A549 (cell line): ENCODE measurements around the gene JAG2. TPM values are rescaled to one million over a fixed set of nuclear protein-coding genes. Genes with fewer than 3 reads are reported as not detected.

Experiments
- ATAC-seq, 2 experiments: fragments of 200-7000 bp in 1 of 2; fragments of >200 bp in 1 of 2; cut with Nextera tagmentation in 1 of 2; cut with Tn5 transposase in 1 of 2; 3 replicates each; pipeline versions ENCODE4 v1.8.0 to v1.9.1; 2018 to 2020; ENCODE audit warnings: mild to moderate bottlenecking in 1 of 2, moderate library complexity in 1 of 2
- CTCF ChIA-PET: fragments of 300-600 bp; sonication (Branson Sonifier 250); formaldehyde crosslinking; extraction: SDS; loops from one replicate; lab custom pipeline; 2021; ENCODE audit warnings: antibody characterized with exemption, inconsistent platforms; lab: Yijun Ruan, JAX
- POLR2A ChIA-PET: fragments of 350-600 bp; formaldehyde crosslinking; extraction: SDS; loops from one replicate; lab custom pipeline; 2021; ENCODE audit warnings: antibody characterized with exemption, inconsistent platforms; lab: Yijun Ruan, JAX
- DNase-seq, 2 experiments: peaks; one replicate each; pipeline versions ENCODE4 v3.0.0 to v3.0.0-alpha.2; 2011 to 2016; ENCODE audit warnings: low read depth in 1 of 2, low spot score in 1 of 2
- FAIRE-seq: peaks from 2 replicates; lab custom pipeline; 2011; peaks lifted over from hg19 to GRCh38; lab: Jason Lieb, UNC
- H3K27ac ChIP-seq, 2 experiments: fragments of >200 bp; sonication (Bioruptor Twin); formaldehyde crosslinking; 3 replicates each; pipeline ENCODE4 v1.5.1; 2016 to 2017
- H3K4me1 ChIP-seq: fragments of >200 bp; sonication (Bioruptor Twin); formaldehyde crosslinking; 3 replicates; pipeline ENCODE4 v1.6.1; 2016
- H3K4me2 ChIP-seq: fragments of >200 bp; sonication (Bioruptor Twin); formaldehyde crosslinking; 3 replicates; pipeline ENCODE4 v1.6.1; 2016
- H3K4me3 ChIP-seq: fragments of >200 bp; sonication (Bioruptor Twin); formaldehyde crosslinking; 3 replicates; pipeline ENCODE4 v1.5.1; 2016
- H3K9me3 ChIP-seq: fragments of >200 bp; sonication (Bioruptor Twin); formaldehyde crosslinking; 3 replicates; pipeline ENCODE4 v1.6.1; 2016
- EP300 ChIP-seq, 2 experiments: fragments of >200 bp; sonication (Bioruptor Twin); formaldehyde crosslinking; IDR thresholded peaks; 2 replicates in 1 of 2; 3 replicates in 1 of 2; pipeline ENCODE4 v1.6.1; 2016 to 2017
- HDAC2 ChIP-seq: fragments of 200-600 bp; sonication (generic); IDR thresholded peaks from 2 replicates; pipeline ENCODE4 v1.6.1; 2016
- JUNB ChIP-seq: fragments of >200 bp; sonication (Bioruptor Twin); formaldehyde crosslinking; IDR thresholded peaks from 2 replicates; pipeline ENCODE4 v1.6.1; 2016
- KDM1A ChIP-seq: fragments of 200-600 bp; sonication (generic); IDR thresholded peaks from 2 replicates; pipeline ENCODE4 v1.6.1; 2016; ENCODE audit warnings: low read depth, mild to moderate bottlenecking
- MAX ChIP-seq: IDR thresholded peaks from 2 replicates; pipeline ENCODE4 v1.6.1; 2012
- PBX3 ChIP-seq: IDR thresholded peaks from 2 replicates; pipeline ENCODE4 v1.6.1; 2012
- PHF8 ChIP-seq: fragments of 200-600 bp; sonication (generic); IDR thresholded peaks from 2 replicates; pipeline ENCODE4 v1.6.1; 2016; ENCODE audit warnings: low read depth, mild to moderate bottlenecking, antibody characterized with exemption, moderate library complexity, borderline replicate concordance
- POLR2A ChIP-seq: IDR thresholded peaks from 2 replicates; pipeline ENCODE4 v1.6.1; 2012; ENCODE audit warnings: mild to moderate bottlenecking, low read length
- RCOR1 ChIP-seq: fragments of 150-350 bp; IDR thresholded peaks from 2 replicates; pipeline ENCODE4 v1.6.1; 2014; ENCODE audit warnings: antibody characterized with exemption, low read length, low read depth
- REST ChIP-seq: fragments of 200-600 bp; sonication (generic); IDR thresholded peaks from 2 replicates; pipeline ENCODE4 v1.6.1; 2016; ENCODE audit warnings: antibody characterized with exemption, mild to moderate bottlenecking, moderate library complexity
- RFX5 ChIP-seq: fragments of 450-650 bp; IDR thresholded peaks from 2 replicates; pipeline ENCODE4 v1.7.1; 2014; ENCODE audit warnings: antibody characterized with exemption, mild to moderate bottlenecking, moderate library complexity
- SREBF2 ChIP-seq: fragments of 450-650 bp; IDR thresholded peaks from 2 replicates; pipeline ENCODE4 v1.6.1; 2014; ENCODE audit warnings: mild to moderate bottlenecking, moderate library complexity
- TP53 ChIP-seq: fragments of 250-450 bp; sonication (Bioruptor Pico); IDR thresholded peaks from 2 replicates; pipeline ENCODE4 v1.5.0; 2021; ENCODE audit warnings: mild to moderate bottlenecking, moderate library complexity
- ZFP36 ChIP-seq: fragments of 450-650 bp; IDR thresholded peaks from 2 replicates; pipeline ENCODE4 v1.6.1; 2014; ENCODE audit warnings: borderline replicate concordance; ENCODE audit not compliant: partially characterized antibody
- WGBS: methylation state at CpG from one replicate; pipeline ENCODE4 v1.1.6; 2017; ENCODE audit errors: missing lambda C conversion rate; 5-methylcytosine and 5-hydroxymethylcytosine counted together
- polyA plus RNA-seq, 4 experiments: library from polyadenylated mRNA; depleted of rRNA in 3 of 4; stranded (reverse); fragments of >200 nt; fragmentation: RNase III in 1 of 4; extraction: RNeasy Plus Mini Kit Qiagen cat#74134 plus additional on column Dnase treatment in 1 of 4; gene quantifications; 2 replicates in 3 of 4; 3 replicates in 1 of 4; pipeline ENCODE4 v1.2.3, GENCODE V29; 2011 to 2017

Gene JAG2
- polyA plus RNA-seq, 2 of the 4 experiments (the other 2 are of a cell fraction): 5.9 to 20.4 TPM

- TF ChIP-seq REST: no peak
- TF ChIP-seq, all 56 proteins: peak for 2
These were observed 19.5 kb upstream of the JAG2 start (continued) for GRCh38 chr14:105187935-105188524.

GRCh38 chr14:105187116-105187515 lies 18.5 kb upstream of the JAG2 start:
- peak in 1 of 2 experiments; percentile 24; a peak in 1 of 6 replicates for ATAC-seq
- FAIRE-seq: no peak
- CTCF ChIA-PET: interaction anchor here (1.7 kb wide), 1 partner anchor 17 kb away, joined by 5 read pairs; no protein-coding TSS in a partner anchor
- DNase-seq: no peak
- TF ChIP-seq KDM1A (no peak), MAX (no peak)
- TF ChIP-seq, all 56 proteins: peak for 0
- Histone ChIP-seq H3K4me2 (no peak overlapping the region), H3K27ac (no peak overlapping the region), H3K4me1 (no peaks in the 10 kb centered on the region), H3K9me3 (peaks cover 14% of the 10 kb centered on the region), H3K4me3 (no peak overlapping the region)
- POLR2A ChIA-PET: no interaction called here
- WGBS: 28% methylated on average over 3 of the region's 4 CpGs

GRCh38 chr14:105185973-105186372 lies 17.4 kb upstream of the JAG2 start:
- Histone ChIP-seq H3K4me3 (no peak overlapping the region), H3K27ac (no peak overlapping the region), H3K4me1 (peaks cover 5% of the 10 kb centered on the region; the same call in 1 of the 3 replicates), H3K4me2 (no peak overlapping the region), H3K9me3 (peaks cover 14% of the 10 kb centered on the region)
- no peak for DNase-seq
- WGBS: 26% methylated on average over 2 of the region's 4 CpGs
- FAIRE-seq: no peak
- POLR2A ChIA-PET: no interaction called here
- TF ChIP-seq HDAC2: no peak
- no peak for TF ChIP-seq REST
- no peak for TF ChIP-seq TP53
- TF ChIP-seq KDM1A: no peak
- no peak for TF ChIP-seq EP300 (IDR thresholded peaks at IDR 0.05)
- no peak for TF ChIP-seq PBX3
- no peak for TF ChIP-seq POLR2A
- TF ChIP-seq PHF8: no peak
- TF ChIP-seq RCOR1: no peak
- TF ChIP-seq ZFP36: no peak
- no peak for TF ChIP-seq SREBF2
- no peak for TF ChIP-seq RFX5
- TF ChIP-seq JUNB: no peak
- CTCF ChIA-PET: interaction anchor here (0.7 kb wide), 1 partner anchor 248 kb away, joined by 4 read pairs; no protein-coding TSS in a partner anchor
- ATAC-seq: no peak
